Measurements from ENCODE around the gene PRPF31.

The PRPF31 gene

DNA sequence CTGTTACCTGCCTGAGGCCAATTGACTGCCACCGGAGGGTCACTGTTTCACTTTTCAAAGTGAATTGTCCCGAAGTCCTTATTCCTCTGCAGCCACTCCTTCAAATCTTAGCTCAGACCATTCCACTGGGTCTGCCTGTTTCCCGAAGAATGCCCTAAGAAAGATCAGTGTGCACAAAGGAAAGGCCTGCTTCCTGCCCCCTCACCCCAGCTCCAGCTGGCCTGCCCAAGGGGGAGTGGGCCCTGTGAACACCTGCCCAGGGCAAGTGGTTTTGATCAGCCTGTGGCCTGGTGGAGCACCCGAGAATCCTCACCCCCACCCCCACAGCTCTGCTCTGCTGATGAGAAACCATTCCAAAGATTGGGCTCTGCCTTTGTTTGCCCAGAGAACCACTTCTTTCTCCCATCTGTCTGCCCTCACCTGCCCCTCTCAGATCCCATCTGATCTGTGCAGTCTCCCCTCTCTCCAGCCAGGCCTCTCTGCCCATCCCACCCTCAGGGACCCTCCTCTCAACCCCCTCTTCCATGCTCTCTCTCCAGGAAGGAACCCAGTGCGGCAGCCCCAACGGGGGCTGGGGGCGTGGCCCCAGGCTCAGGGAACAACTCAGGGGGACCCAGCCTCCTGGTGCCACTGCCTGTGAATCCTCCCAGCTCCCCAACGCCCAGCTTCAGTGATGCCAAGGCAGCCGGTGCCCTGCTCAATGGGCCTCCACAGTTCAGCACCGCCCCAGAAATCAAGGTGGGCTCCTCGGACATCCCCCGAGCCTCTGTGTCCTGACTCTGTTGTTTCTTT, 33.7 kb downstream of the PRPF31 start:
- DNase-seq = no peak
- Histone ChIP-seq H3K27me3 (replicated peaks in 2 of 5; ENCODE audit: control insufficient read depth in 4 of 5, insufficient read depth in 5 of 5, low read length in 4 of 5) (no peaks in the 10 kb centered on the region), H3K4me3 (ENCODE audit: control insufficient read depth in 1 of 7, extremely low read depth in 1 of 7, insufficient read depth in 4 of 7, low read depth in 2 of 7, low read length in 6 of 7) (no peak overlapping the region), H3K9me3 (ENCODE audit: control extremely low read depth in 1 of 5, control insufficient read depth in 4 of 5, insufficient read depth in 2 of 5, low read depth in 1 of 5, low read length in 4 of 5) (no peaks in the 10 kb centered on the region), H3K4me1 (ENCODE audit: control extremely low read depth in 1 of 4, control insufficient read depth in 4 of 4, insufficient read depth in 4 of 4, low read length in 3 of 4) (no peaks in the 10 kb centered on the region), H3K27ac (ENCODE audit: insufficient read depth in 1 of 2, low read depth in 1 of 2, low read length in 2 of 2, poor library complexity in 1 of 2, severe bottlenecking in 2 of 2) (no peak overlapping the region), H3K36me3 (ENCODE audit: control insufficient read depth in 4 of 4, insufficient read depth in 4 of 4, low read length in 3 of 4) (peaks cover 1 to 97% (median 81%) of the 10 kb centered on the region in 4 experiments)
- 96% methylated on average over 8 of the region's 12 CpGs for WGBS (ENCODE audit: insufficient coverage)
- ChIA-PET CTCF (interaction anchor here (1.0 to 3.5 kb wide), 3 partner anchors 10 to 30 kb away, joined by 3 to 11 read pairs (median 3); partner anchors contain the start of gene LENG1), POLR2A (interaction anchor here (0.8 kb wide), 2 partner anchors 10 to 12 kb away, joined by 3 read pairs; partner anchors contain the start of gene CNOT3)

DNA sequence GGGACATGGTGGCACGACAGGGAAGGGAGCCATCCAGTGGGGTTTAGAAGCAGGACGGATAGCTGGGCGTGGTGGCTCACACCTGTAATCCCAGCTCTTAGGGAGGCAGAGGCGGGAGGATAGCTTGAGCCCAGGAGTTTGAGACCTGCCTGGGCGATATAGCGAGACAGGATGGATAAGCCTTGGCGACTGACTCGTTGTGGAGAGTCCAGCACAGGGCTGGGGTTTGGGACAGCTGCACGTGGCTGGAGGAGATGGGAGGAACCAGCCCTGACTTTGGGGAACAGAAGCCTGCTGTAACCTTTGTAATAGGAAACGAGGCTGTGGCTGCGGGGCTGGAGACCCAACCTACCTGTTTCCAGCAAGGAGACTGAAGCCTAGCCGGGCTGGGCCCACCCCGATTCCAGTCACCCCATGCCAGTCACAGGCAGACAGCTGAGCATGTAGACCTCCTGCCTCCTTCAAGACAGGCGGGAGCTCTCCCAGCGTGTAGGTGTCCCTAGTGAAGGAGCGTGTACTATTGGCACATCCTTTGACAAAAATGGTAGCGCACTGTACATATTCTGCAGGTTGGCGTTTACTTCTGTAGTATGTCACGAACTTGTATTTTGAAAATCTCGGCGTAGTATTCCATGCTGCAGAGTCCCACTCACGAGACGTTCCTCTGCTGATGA, 35.9 kb downstream of the PRPF31 start:
- Histone ChIP-seq H3K27ac (ENCODE audit: insufficient read depth in 1 of 2, low read depth in 1 of 2, low read length in 2 of 2, poor library complexity in 1 of 2, severe bottlenecking in 2 of 2) (no peak overlapping the region), H3K4me1 (ENCODE audit: control extremely low read depth in 1 of 4, control insufficient read depth in 4 of 4, insufficient read depth in 4 of 4, low read length in 3 of 4) (peaks cover 0 to 8% (median 0%) of the 10 kb centered on the region in 4 experiments), H3K27me3 (replicated peaks in 2 of 5; ENCODE audit: control insufficient read depth in 4 of 5, insufficient read depth in 5 of 5, low read length in 4 of 5) (no peaks in the 10 kb centered on the region), H3K36me3 (ENCODE audit: control insufficient read depth in 4 of 4, insufficient read depth in 4 of 4, low read length in 3 of 4) (peaks cover 0 to 97% (median 77%) of the 10 kb centered on the region in 4 experiments), H3K4me3 (ENCODE audit: control insufficient read depth in 1 of 7, extremely low read depth in 1 of 7, insufficient read depth in 4 of 7, low read depth in 2 of 7, low read length in 6 of 7) (no peak overlapping the region), H3K9me3 (ENCODE audit: control extremely low read depth in 1 of 5, control insufficient read depth in 4 of 5, insufficient read depth in 2 of 5, low read depth in 1 of 5, low read length in 4 of 5) (no peaks in the 10 kb centered on the region)
- CTCF ChIA-PET = interaction anchor here (3.5 kb wide), 1 partner anchor 7 kb away, joined by 11 read pairs; the partner anchor contains the start of gene LENG1
- WGBS (ENCODE audit: insufficient coverage) = 94% methylated on average over 23 of the region's 23 CpGs
- no peak for DNase-seq
- POLR2A ChIA-PET = no interaction called here

DNA sequence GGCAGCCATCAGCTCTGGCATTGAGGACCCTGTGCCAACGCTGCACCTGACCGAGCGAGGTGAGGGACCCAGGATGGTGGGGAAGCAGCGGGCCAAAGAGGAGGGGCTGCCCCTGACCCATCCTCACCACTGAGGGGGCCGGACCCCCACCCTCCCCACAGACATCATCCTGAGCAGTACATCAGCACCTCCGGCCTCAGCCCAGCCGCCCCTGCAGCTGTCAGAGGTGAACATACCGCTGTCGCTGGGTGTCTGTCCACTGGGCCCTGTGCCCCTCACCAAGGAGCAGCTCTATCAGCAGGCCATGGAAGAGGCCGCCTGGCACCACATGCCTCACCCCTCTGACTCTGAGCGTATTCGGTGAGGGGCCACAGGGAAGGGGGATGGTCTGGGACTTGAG, 36.7 kb downstream of the PRPF31 start:
- POLR2A ChIA-PET = no interaction called here
- CTCF ChIA-PET = no interaction called here

DNA sequence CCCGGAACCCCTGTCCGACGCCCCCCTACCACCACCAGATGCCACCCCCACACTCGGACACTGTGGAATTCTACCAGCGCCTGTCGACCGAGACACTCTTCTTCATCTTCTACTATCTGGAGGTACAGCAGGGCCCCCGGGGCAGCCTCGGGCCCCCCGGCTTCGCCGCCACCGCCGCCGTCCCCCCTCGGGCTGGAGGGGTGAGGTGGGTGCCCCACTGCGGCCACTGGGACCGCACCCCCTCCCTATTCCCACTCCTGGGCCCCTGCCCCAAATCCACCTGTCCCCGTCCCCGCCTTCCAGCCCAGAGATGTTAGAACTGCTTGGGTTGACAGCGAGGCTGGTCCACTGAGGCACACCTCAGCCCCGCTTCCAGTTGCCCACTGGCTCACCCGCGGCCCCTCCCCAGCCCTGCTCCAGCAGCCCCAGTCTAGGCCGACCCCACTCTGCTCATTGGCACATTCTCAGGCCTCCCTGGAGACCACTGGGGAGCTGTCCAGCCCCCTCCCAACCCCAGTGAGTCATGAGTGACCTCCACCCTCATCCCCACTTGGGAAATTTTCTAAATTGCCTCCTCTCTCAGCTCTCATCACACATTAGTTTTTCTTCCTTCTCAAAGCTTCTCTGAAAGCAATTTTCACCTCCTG, 37.4 kb downstream of the PRPF31 start:
- CTCF ChIA-PET = no interaction called here
- Histone ChIP-seq H3K27ac (ENCODE audit: insufficient read depth in 1 of 2, low read depth in 1 of 2, low read length in 2 of 2, poor library complexity in 1 of 2, severe bottlenecking in 2 of 2) (no peak overlapping the region), H3K4me1 (ENCODE audit: control extremely low read depth in 1 of 4, control insufficient read depth in 4 of 4, insufficient read depth in 4 of 4, low read length in 3 of 4) (peaks cover 0 to 8% (median under 1%) of the 10 kb centered on the region in 4 experiments), H3K27me3 (replicated peaks in 2 of 5; ENCODE audit: control insufficient read depth in 4 of 5, insufficient read depth in 5 of 5, low read length in 4 of 5) (no peaks in the 10 kb centered on the region), H3K4me3 (ENCODE audit: control insufficient read depth in 1 of 7, extremely low read depth in 1 of 7, insufficient read depth in 4 of 7, low read depth in 2 of 7, low read length in 6 of 7) (no peak overlapping the region), H3K9me3 (ENCODE audit: control extremely low read depth in 1 of 5, control insufficient read depth in 4 of 5, insufficient read depth in 2 of 5, low read depth in 1 of 5, low read length in 4 of 5) (no peaks in the 10 kb centered on the region), H3K36me3 (ENCODE audit: control insufficient read depth in 4 of 4, insufficient read depth in 4 of 4, low read length in 3 of 4) (peaks cover 2 to 97% (median 72%) of the 10 kb centered on the region in 4 experiments)
- POLR2A ChIA-PET = no interaction called here
- DNase-seq = no peak
- 97% methylated on average over 7 of the region's 25 CpGs for WGBS (ENCODE audit: insufficient coverage)

More for the DNA sequence above, 36.7 kb downstream of the PRPF31 start:
- Histone ChIP-seq H3K9me3 (ENCODE audit: control extremely low read depth in 1 of 5, control insufficient read depth in 4 of 5, insufficient read depth in 2 of 5, low read depth in 1 of 5, low read length in 4 of 5) (no peaks in the 10 kb centered on the region), H3K36me3 (ENCODE audit: control insufficient read depth in 4 of 4, insufficient read depth in 4 of 4, low read length in 3 of 4) (peaks cover 2 to 97% (median 73%) of the 10 kb centered on the region in 4 experiments), H3K27ac (ENCODE audit: insufficient read depth in 1 of 2, low read depth in 1 of 2, low read length in 2 of 2, poor library complexity in 1 of 2, severe bottlenecking in 2 of 2) (no peak overlapping the region), H3K4me3 (ENCODE audit: control insufficient read depth in 1 of 7, extremely low read depth in 1 of 7, insufficient read depth in 4 of 7, low read depth in 2 of 7, low read length in 6 of 7) (no peak overlapping the region), H3K4me1 (ENCODE audit: control extremely low read depth in 1 of 4, control insufficient read depth in 4 of 4, insufficient read depth in 4 of 4, low read length in 3 of 4) (peaks cover 0 to 8% (median 0%) of the 10 kb centered on the region in 4 experiments), H3K27me3 (replicated peaks in 2 of 5; ENCODE audit: control insufficient read depth in 4 of 5, insufficient read depth in 5 of 5, low read length in 4 of 5) (no peaks in the 10 kb centered on the region)
- no peak for DNase-seq
- 95% methylated on average over 8 of the region's 12 CpGs for WGBS (ENCODE audit: insufficient coverage)

DNA sequence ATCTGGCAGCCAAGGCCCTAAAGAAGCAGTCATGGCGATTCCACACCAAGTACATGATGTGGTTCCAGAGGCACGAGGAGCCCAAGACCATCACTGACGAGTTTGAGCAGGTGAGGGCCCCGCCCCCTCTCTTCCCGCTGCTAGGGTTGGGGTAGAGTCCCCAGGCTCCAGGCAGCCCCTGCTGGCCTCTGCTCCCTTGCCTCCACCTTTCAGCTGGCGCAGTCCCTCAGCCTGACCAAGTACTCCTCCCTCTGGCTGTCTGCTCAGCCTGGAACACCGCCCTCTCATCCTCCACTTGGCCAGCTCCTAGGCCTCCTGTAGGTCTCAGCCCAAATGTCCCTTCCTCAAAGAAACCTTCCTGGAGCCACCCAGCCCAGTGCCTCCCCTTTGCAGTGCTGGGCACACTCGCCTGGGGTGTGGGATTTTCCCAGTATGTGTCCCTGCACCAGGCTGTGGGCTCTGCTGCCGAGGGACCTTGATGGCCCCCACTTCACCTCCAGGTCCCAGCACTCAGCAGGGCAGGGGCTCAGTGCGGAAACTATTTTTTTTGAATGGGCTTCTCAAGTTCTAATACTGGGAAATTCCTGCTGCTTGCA, 38.3 kb downstream of the PRPF31 start:
- Histone ChIP-seq H3K36me3 (ENCODE audit: control insufficient read depth in 4 of 4, insufficient read depth in 4 of 4, low read length in 3 of 4) (peaks cover 2 to 90% (median 69%) of the 10 kb centered on the region in 4 experiments), H3K27me3 (replicated peaks in 2 of 5; ENCODE audit: control insufficient read depth in 4 of 5, insufficient read depth in 5 of 5, low read length in 4 of 5) (no peaks in the 10 kb centered on the region), H3K9me3 (ENCODE audit: control extremely low read depth in 1 of 5, control insufficient read depth in 4 of 5, insufficient read depth in 2 of 5, low read depth in 1 of 5, low read length in 4 of 5) (no peaks in the 10 kb centered on the region), H3K4me1 (ENCODE audit: control extremely low read depth in 1 of 4, control insufficient read depth in 4 of 4, insufficient read depth in 4 of 4, low read length in 3 of 4) (peaks cover 0 to 15% (median 8%) of the 10 kb centered on the region in 4 experiments), H3K27ac (ENCODE audit: insufficient read depth in 1 of 2, low read depth in 1 of 2, low read length in 2 of 2, poor library complexity in 1 of 2, severe bottlenecking in 2 of 2) (no peak overlapping the region), H3K4me3 (ENCODE audit: control insufficient read depth in 1 of 7, extremely low read depth in 1 of 7, insufficient read depth in 4 of 7, low read depth in 2 of 7, low read length in 6 of 7) (no peak overlapping the region)
- POLR2A ChIA-PET = no interaction called here
- 95% methylated on average over 9 of the region's 10 CpGs for WGBS (ENCODE audit: insufficient coverage)
- DNase-seq = no peak
- CTCF ChIA-PET = no interaction called here

DNA sequence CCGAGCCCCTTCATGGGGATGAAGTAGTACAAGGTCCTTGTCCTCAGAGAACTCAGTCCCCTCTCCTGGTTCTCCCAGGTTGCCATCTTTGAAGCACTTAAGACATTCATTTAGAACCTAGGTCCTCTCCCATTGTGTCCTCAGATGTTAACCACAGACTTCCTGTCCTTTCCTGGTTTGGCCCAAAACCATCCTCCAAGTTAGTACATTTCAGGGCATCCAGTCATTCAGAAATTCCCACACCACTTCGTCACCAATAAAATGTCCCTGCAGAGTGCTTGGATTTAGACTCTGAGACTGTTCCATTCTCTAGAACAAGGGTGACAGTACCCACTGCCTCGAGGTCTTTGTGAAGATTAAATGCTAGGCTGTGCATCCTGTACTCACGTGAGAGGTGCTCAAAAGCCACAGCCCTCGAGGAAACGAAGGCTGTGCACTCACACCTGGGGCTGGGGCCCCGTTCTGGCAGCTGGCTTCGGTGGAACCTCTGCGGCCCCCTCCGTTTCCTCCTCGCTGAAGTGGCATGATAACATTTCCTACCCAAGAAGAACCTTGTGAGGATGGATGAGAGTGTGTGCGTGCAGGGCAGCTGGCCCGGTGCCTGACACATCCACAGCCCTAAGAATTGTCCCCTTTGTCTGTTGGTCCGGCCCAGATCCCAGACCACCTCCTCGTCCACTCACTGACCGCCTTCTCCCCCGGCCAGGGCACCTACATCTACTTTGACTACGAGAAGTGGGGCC, 39.2 kb downstream of the PRPF31 start:
- peaks cover 2 to 81% (median 61%) of the 10 kb centered on the region in 4 experiments for H3K36me3 ChIP-seq (ENCODE audit: control insufficient read depth in 4 of 4, insufficient read depth in 4 of 4, low read length in 3 of 4)
- H3K27ac ChIP-seq (ENCODE audit: insufficient read depth in 1 of 2, low read depth in 1 of 2, low read length in 2 of 2, poor library complexity in 1 of 2, severe bottlenecking in 2 of 2) = no peak overlapping the region
- H3K27me3 ChIP-seq (replicated peaks in 2 of 5; ENCODE audit: control insufficient read depth in 4 of 5, insufficient read depth in 5 of 5, low read length in 4 of 5) = no peaks in the 10 kb centered on the region
- peaks cover 0 to 21% (median 14%) of the 10 kb centered on the region in 4 experiments for H3K4me1 ChIP-seq (ENCODE audit: control extremely low read depth in 1 of 4, control insufficient read depth in 4 of 4, insufficient read depth in 4 of 4, low read length in 3 of 4)
- H3K9me3 ChIP-seq (ENCODE audit: control extremely low read depth in 1 of 5, control insufficient read depth in 4 of 5, insufficient read depth in 2 of 5, low read depth in 1 of 5, low read length in 4 of 5) = no peaks in the 10 kb centered on the region
- 56% methylated on average over 17 of the region's 18 CpGs for WGBS (ENCODE audit: insufficient coverage)
- peak in 2 of 3 donors; percentile 30 to 51 for DNase-seq
- ChIA-PET POLR2A (interaction anchor here (1.2 kb wide), 1 partner anchor 13 kb away, joined by 3 read pairs; no protein-coding TSS in a partner anchor), CTCF (no interaction called here)
- H3K4me3 ChIP-seq (ENCODE audit: control insufficient read depth in 1 of 7, extremely low read depth in 1 of 7, insufficient read depth in 4 of 7, low read depth in 2 of 7, low read length in 6 of 7) = no peak overlapping the region
